Activated T-cell treated with anti-CD3 and anti-CD28 coated beads, Interleukin-2, amount 50 U/mL, for 48 hours (primary cell): ENCODE results near the gene SFXN5.
"Not testable (repeated sequence)": the region's sequence is repeated elsewhere in the genome, so short reads cannot be mapped to it uniquely, and the experiment has no call there.

Experiments used
- DNase-seq, 2 experiments: peaks; one replicate each; pipeline ENCODE4 v3.0.0-alpha.2; 2020

The SFXN5 gene

DNA sequence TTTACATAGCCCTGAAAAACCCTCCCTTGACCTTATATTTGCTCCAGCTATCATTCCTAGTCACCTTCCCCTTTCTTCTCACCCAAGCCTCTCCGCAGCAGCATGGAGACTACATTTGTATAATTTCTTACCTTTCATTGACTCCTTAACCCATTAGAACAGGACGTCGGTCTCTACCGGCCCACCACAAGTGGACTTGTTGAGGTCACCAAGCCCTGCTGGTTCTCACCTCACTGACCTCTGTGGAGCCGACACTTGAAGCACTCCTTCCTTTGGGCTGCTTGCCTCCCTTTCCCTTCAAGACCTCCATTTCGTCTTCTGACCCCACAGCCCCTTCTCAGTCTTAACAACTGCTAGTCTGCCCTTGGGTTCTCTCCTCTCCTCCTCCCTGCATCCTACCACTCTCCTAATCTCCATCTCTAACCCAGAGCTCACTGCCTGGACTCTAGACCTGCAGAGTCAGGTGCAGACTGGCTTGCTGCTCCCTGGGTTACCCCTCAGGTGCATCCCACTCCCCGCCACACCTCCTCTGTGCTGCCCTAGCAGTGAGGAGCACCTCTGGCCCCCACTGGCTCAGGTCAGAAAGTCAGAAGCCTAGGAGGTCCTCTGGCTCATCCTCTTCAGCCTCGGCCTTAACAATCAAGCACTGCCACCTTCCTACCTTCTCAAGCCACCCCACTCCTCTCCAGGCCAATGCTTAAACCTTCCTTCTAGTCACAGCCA is 5.3 kb upstream of the SFXN5 start:
- DNase-seq: no peak

DNA sequence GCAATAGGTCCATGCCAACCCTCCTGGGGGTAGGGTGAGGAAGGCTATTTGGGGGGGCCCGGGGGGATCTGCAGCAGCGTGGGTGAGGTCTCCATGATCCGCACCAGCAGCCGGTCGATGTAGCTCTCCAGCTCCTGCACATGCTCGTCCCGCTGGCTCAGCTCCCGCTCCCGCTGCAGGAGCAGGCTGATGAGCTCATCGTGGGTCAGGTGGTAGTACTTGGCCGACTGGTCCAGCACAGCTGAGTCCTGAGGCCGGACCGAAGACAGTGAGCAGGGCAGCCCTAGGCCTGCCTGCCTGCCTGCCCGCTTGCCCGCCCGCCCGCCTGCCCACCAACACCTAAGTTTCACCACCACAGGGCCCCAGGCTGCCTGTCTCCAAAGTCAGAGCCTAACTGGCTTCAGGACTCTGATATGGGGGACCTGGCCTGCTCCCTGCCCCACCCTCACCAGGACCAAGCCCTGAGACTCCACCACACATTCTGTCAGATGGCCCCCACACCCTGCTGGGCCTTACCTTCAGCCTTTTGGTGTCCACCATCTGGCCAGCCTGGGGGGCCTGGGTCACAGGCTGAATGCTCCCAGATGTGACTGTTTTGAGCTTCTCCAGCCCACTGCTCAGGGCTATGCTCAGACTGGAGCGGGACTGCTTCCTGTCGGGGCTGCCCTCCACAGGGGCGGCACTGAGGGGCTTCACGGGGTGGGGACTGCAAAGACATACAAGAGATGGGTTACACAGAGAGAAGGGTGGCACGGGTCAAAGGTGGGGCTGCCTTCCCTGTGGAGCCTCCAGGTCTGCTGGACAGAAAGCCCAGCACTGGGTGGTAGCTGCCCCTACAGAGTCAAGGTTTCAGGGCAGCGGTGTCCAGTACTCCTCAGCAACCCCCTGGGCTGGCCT is 4.2 kb upstream of the SFXN5 start:
- no peak for DNase-seq

DNA sequence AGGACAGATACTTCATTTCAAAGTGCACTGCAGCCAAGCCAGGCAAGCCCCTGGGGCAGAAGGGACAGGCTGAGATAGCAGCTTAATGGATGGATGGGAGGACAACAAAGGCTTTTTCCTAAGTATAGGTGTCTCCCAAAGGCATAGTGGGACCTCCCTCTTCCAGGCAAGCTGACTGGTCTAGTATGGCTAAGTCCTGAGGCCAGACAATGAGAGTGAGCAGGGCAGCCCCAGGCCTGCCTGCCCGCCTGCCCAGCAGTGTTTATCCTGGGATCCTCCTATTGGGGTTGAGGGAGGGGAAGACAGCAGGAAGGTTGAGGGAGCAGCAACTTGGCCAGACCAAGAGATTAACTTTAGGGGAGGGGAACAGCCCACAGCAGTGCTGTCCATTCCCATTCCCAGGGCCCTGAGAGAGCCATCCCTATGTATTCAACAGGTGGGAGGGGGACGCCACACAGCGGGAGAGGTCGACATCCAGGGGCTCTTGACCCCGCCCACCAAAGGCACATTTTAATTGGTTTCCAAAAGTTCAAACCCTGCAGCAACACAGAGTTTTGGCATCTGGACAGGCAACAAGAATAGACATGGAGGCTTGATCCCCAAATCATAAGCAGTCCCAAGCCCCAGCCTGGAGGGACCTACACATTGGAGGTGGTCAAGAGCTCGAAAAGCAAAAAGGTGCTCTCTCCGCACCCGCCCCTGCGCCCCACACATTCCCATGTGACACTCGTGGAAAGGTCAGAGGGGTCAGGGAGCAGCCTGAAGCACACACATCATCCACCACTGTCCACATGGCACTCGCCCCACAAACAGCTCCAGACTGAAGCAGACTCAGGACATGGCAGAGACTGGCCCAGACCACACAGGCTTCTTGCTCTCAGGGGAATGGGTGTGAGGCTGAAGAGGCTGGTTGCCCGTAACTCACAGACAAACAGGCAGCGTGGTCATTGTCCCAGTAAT is 2.9 kb upstream of the SFXN5 start:
- no peak for DNase-seq

DNA sequence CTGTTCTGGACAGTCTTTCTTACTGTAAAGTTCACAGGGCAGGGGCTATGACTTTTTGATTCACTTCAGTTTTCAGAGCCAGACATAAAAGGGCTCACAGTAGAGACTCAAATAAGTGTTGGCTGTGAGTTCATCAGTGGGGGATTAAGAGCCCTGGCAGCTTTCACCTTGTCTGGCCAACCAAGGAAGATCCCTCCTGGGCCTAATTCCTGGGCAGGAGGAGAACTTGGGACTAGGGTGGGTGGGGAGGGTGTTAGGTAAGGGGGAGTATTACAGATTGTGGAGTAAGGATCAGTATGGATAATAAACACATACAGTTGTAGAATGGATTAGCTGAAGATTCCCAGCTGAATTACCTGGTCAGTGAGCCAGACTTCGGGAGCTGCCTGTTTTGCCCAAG is 904 bp upstream of the SFXN5 start:
- no peak for DNase-seq

DNA sequence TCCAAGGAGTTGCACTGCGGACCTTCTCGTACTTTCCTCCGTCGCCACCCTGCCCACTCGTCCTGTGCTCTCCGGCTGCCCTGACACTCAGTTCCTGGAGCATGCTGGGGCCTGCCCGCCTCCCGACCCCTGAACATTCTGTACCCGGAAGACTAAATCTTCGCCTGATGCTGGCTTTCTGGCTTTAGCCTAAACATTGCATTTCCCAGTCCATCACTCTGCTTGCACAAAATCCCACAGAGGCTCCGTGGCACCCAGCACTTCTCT is 550 bp upstream of the SFXN5 start:
- peak in 1 of 2 experiments; percentile 25 for DNase-seq

DNA sequence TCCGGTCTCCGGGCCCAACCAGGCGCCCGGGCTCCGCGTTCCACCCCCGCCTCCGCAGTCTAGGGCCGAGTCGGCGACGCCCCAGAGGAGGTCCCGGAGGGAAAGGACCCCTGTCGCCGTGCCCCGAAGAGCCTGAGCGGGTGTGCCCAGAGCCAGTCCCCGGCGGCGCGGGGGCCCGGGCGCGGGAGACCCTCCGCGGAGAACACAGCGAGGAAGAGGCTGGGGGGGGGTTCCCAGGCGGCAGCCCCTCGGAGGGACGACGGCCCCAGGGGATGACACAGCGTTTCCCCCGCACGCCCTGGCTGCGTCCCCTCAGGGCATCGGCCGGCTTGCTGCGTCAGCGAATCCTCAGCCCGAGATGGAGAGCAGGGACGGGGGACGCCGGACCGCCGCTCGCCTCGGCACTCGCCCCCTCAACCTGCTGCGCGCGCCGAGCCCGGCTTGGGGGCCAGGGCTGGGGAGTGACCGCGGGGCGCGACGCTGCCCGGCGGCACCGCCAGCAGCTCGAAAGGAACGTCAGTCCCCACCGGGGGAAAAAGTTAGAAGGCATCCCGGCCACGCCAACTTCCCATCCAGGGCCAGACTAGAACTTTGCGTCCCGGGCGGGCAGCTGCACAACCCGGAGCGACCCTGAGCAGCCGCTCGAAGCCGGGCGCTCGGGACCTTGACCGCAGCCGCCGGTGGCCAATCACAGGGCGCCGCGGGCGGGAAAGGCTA is 711 bp downstream of the SFXN5 start:
- peak; percentile 68 to 77 for DNase-seq

DNA sequence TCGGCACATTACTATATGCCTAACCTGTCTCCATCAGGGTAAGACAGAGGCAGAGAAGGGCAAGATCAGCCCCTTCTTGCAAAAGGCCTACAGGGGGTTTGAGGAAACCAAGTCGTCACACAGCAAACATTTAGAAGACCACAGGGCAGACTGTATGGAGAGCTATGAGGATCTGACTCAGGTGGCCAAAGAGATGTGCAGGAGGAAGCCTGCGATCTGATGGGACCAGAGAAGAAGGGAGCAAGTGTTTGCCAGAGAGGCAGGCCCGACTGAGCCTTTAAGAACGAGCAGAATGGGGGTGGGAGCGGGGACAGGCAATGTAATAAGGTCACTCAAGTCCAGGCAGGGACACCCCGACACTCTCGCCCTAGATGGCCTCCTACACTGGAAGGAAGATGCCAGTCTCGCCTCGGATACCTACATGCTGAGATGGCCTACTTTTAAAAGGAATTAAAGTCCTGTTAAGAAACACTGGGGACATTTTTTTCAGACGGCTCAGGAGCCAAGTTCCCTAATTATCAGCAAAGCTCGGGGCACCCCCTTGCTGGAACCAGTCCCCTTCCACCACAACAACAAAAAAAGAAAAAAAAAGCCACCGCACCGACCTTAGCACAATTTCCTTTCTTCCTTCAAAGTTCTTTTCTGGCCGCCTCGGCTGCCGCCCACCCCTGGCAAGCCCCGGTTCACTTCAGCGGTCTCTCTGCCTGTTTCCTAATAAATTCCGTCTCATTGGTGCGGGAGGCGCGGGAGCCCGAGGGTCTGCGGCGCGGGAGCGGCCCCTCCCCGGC is 1.5 kb downstream of the SFXN5 start:
- DNase-seq: peak in 1 of 2 experiments; percentile 30

DNA sequence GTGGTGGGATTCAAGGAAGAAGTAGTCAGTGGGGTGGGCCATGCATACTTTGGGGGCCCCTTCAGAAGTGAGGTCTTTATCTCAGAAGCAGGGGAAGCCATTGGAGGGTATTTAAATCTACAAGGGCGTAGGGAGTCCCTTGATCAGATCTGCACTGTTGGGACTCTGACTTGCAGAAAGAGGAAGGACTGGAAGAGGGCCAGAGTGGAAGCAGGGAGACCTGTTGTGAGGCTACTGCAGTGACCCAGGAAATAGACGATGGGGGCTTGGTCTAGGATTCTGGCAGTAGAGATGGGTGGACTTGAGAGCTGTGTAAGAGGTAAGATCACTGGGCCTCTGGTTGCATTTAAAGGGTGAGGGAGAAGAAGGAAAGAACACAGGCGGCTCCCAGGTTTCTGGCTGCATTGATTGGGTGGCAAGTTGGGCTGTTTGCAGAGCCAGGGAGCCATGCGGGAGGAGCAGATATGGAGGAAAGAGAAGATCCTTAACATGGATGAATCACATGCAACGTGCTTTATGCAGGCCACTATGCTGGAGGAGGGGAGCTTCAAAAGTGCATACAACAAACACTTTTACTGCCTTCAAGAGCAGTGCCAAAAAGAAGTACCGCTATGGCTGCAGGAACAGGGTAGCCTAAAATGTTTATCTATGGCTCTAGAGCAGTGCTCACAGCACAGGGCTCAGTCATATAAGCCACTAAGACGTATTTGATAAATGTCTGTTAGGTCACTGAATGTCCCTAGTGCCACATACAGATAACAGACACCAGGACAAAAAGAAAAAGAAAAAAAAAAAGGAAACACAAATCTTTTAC is 2.3 kb downstream of the SFXN5 start:
- no peak for DNase-seq

DNA sequence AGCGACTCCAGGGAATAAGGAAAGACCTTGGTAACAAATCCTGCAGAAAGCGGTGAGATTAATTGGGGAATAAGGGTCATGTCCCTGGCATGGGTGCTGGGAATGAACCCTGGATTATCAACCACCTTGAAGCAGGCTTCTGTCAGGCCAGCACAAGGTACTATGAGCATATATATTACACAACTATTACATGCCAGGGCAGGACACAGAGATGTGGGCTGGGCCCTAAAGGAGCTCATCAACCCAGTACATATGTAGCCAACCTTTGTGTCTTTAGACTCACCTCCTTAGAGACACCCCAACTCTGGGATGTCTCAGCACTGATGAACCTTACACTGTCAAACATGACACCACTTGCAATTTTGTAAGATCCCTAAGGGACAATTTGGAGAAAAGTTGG is 3.4 kb downstream of the SFXN5 start:
- no peak for DNase-seq

DNA sequence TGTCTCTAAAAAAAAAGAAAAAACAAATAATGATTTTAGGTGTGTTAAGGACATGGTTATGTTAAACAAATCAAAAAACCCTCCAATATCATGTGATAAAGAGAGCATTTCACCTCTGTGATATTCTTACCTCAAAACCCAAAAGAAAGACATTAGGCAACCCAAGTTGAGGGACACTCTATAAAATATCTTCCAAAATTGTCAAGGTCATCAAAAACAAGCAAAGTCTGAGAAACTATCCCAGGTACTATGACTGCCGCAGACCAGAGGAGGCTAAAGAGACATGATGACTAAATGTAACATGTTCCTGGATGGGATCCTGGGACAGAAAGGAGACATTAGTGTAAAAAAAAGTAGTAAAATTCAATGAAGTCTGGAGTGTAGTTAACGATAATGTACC is 4.5 kb downstream of the SFXN5 start:
- DNase-seq: no peak

DNA sequence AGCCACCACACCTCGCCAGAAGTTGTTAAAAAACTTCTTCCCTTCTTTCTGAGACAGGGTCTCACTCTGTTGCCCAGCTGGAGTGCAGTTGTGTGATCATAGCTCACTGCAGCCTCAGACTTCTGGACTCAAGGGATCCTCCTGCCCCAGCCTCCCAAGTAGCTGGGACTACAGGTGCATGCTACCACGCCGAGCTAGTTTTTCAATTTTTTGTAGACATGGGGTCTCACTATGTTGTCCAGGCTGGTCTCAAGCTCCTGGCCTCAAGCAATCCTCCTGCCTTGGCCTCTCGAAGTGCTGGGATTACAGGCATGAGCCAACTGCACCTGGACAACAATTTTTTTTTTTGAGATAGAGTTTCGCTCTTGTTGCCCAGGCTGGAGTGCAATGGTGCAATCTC is 6.4 kb downstream of the SFXN5 start:
- not testable (repeated sequence) for DNase-seq

DNA sequence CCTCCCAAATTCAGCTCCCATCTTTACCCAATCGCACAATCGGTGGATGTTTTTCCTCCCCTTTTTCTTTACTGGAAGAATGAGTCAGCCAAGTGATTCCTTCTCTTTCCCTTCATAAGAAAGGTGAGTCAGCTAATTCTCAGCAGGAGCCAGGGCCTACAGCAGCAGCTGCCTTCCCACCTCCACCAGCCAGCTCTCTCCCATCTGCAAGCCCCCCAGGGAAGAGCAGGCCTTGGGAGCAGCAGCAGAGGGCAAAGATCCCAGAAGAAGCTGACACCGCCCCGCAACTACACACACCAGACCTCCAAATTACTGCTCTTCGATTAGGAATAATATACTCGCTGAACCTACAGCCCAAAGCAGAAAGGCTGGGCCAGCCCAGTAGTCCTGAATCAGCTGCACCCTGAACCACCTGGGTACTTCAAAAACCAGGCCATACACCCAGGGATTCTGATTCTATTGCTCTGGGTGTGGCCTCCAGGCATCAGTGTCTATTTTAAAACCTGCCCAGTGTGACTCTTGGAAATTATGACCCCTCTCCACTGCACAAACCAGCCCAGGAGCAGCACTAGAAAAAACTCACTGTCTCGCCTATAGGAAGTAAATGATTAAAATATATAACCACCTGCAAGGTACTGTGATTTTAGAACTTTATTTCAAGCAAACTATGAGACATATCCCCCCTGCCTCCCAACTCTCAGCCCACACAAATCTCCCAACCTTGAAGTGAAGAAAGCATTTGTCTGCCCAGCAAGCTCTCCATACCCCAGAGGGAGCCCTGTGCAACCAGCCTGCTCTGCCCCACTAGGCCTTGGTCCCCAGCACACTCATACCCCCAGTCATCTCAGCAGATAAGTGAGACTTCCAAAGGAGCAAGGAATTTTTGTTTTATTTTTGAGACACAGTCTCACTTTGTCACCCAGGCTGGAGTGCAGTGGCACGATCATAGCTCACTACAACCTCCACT is 7.3 kb downstream of the SFXN5 start:
- no peak for DNase-seq

DNA sequence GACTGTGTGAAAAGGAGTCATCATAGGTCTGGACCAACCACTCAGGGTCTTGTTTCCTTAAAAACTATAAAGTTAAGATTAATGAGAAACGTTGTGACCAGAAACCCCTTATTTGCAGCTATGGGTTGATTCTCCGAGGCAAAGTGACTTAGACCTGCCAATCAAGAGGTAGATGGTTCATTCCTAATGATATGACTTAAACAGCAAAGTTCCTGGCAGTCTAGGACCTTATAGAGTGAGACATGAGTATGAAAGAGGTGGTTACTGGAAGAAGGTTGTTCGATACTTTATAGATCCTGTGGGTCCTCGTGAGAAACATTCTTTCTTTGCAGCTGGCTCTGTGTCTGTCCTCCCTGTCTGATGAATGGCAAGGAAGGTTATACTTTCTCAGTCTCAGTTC is 8.0 kb downstream of the SFXN5 start:
- no peak for DNase-seq

DNA sequence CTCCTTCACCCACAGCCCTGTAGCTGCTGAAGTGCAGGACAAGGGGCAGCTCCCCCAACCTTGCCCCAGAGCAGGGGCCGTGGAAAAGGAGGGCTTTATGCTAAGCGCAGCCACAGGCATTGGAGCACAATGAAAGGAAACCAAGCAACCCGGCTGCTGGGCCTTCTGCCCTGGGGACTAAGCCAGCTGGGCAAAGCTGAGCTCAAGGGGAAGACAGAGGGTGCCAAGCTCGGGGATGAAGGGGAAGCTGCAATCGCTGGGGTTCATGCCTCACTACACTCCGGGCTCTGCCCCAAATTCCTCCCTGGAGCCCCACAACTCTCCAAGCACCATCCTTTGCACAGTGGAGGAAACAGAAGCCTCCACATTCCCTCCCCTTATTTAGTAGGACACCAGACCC is 12.4 kb downstream of the SFXN5 start:
- no peak for DNase-seq

DNA sequence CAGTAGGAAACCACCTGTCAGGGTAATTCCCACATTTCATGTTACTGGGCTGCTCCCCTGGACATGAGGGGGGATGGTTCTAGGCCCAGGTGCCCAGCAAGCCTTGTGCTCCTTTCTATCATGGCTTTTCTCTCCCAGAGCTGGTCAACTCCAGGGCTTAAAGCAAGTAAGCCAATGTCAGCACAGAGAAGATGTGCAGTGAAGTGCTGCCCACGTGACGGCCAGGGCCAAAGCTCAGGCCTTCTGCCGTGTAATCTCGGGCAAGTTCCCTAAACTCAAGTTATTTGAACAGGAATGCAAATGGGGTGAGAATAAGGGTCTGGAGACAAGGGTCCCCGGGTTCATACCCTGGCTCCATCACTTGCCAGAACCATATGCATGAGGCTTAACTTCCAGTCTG is 16.5 kb downstream of the SFXN5 start:
- DNase-seq: no peak

DNA sequence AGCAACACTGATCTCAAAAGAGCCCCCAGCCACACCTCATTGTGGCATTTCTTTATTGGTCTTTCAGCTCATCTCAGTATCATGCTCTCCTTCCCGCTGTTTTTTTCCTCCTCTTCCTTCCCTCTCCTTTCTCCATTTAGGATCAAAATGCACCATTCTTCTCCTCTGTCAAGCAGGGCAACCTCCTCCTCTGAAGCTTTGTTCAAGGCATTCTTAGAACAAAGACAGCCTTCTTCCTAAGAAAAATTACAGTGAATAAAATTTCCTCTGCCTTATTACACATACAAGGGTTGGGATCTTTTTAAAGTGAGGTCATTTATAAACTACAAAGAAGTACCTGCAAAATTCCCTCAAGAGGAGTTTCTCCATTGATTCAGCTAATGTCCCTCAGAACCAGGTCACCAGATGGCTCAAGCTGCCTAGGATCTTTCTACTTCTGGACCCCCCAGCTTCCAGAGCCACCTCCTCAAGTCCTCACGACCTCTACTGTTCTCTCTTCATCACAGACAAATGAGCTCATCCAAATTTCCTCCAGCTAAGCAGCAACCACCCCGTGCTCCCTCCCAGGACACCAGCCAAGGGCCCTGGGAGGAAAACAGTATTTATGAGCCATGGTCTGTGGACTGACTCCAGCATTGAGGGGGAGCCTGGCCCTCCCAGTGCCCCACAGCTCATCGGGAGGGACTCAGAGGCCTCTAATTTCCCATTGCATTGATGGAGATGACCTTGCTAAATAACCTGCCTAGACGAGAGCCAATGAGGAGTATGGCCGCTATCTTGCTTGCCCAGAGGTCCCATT is 18.0 kb downstream of the SFXN5 start:
- no peak for DNase-seq

DNA sequence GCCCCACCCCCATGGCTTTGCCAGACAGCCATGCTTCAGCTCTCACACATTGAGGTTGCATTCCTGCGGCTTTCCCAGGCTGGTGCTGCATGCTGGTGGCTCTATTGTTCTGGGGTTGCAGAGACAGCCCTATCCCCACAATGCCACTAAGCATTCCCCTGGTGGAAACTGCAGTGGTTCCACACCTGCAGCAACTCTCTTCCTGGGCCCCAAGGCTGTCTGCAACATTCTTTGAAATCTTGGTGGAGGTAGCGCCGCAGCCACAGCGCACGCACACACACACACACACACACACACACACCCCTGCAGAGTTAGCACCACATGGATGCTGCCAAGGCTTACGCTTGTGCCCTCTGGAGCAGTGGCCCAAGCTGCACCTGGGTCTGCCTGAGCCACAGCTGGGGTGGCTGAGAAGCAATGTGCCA is 21.4 kb downstream of the SFXN5 start:
- no peak for DNase-seq

DNA sequence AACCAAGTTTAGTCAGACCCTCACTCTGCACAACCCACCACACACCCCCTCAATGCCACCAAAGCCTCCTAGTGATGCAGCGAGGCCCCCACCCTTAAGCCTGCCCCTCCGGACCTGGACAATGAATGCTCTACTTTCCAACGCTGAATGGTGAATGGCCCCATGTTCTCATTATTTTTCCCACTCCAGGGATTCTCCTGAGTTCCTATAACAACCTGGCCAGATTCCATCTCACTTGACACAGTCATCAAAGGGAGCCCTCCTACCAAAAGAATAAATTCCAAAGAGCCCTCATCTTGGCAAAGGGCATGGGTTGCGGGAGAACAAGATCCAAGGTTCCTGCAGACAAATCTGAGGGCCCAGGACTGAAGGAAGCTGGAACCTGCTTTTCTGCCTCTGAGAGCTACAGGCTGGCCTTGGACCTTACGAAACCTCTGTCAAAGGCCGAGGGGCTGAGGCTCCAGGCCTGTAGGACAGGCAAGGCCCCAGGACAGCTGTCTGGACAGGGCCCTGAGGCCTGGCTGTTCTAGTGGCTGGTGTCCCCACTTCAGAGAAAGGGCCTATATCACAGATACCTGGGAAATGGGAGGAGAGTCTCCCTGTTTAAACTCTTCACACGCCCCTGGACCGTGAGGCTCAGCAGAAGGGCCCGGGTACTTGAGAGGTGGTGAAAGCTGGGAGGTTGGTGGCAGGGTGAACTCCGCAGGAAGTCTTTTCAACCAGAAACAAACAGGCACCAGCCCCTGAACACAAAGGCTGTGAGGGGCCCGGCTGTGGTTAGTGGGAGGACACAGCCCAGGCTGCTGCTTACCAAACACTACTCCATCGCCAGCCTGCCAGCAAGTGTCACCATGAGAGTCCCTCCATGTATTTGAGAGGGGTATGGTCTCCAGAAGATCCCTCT is 27.3 kb downstream of the SFXN5 start:
- DNase-seq: no peak
